Keratinocyte (primary cell): Measurements from ENCODE around the gene PDXDC1.
"Not testable (repeated sequence)": the region's sequence is repeated elsewhere in the genome, so short reads cannot be mapped to it uniquely, and the experiment has no call there.

ENCODE experiments used
- CTCF ChIP-seq, 3 experiments: IDR thresholded peaks in 1 of 3; conservative IDR thresholded peaks in 1 of 3; optimal IDR thresholded peaks in 1 of 3; 2 replicates in 2 of 3; 3 replicates in 1 of 3; pipeline versions ENCODE3 to v1.5.1; 2011; ENCODE audit warnings: low read length in 3 of 3, mild to moderate bottlenecking in 3 of 3, moderate library complexity in 2 of 3, control low read depth in 1 of 3, inconsistent platforms in 1 of 3; ENCODE audit not compliant: insufficient read depth in 2 of 3; ENCODE audit errors: extremely low read depth in 1 of 3
- EZH2 ChIP-seq: IDR thresholded peaks from one replicate; pipeline ENCODE4 v1.6.1; 2012; ENCODE audit warnings: inconsistent platforms, mild to moderate bottlenecking, low read length, moderate library complexity

GRCh38 chr16:15154650-15155562, 180.1 kb downstream of the PDXDC1 start:
- not testable (repeated sequence) for TF ChIP-seq EZH2; CTCF (optimal IDR thresholded peaks at IDR 0.05 in 1 of 3, IDR thresholded peaks at IDR 0.05 in 1 of 3, conservative IDR thresholded peaks at IDR 0.05 in 1 of 3; ENCODE audit: extremely low read depth in 1 of 3, insufficient read depth in 2 of 3, low read length in 3 of 3)
